Left kidney (tissue), 2 donors: ENCODE data around the gene NSFL1C. TPM values are rescaled to one million over a fixed set of nuclear protein-coding genes. Genes with fewer than 3 reads are reported as not detected.

Source experiments
- DNase-seq: peaks from one replicate; pipeline ENCODE4 v3.0.0-alpha.2; 2013
- polyA plus RNA-seq: library from polyadenylated mRNA; unstranded; fragments of 120-200 nt; gene quantifications from one replicate; pipeline ENCODE4 v1.2.1, GENCODE V29; 2013; ENCODE audit not compliant: insufficient read length

Gene NSFL1C
- polyA plus RNA-seq, 1 donor, result 104 TPM

- peak; percentile 88 for DNase-seq
These were observed 73.7 kb downstream of the NSFL1C start, which contains the start of gene FKBP1A for GRCh38 chr20:1392693-1393506. Gene FKBP1A, minus strand, starts transcription at chr20:1393054. Its CDS starts 56 bp downstream, at chr20:1392998.

- no peak for DNase-seq
These were observed 74.3 kb downstream of the NSFL1C start for GRCh38 chr20:1392443-1392692.

Other genes with a start within 250 kb of the NSFL1C start
- gene RAD21L1, start 240.8 kb downstream of the NSFL1C start, polyA plus RNA-seq, result not detected
- gene SNPH, start 200.6 kb downstream of the NSFL1C start, polyA plus RNA-seq, result 3.3 TPM
- gene SDCBP2, start 137.7 kb downstream of the NSFL1C start, polyA plus RNA-seq, result 1.7 TPM
- gene FKBP1A, start 73.8 kb downstream of the NSFL1C start, polyA plus RNA-seq, result 362 TPM
- 0.88 TPM for gene SIRPB2, start 24.6 kb upstream of the NSFL1C start, polyA plus RNA-seq
- gene SIRPD, start 90.9 kb upstream of the NSFL1C start, polyA plus RNA-seq, result not detected
- 0.30 TPM for gene SIRPB1, start 153.2 kb upstream of the NSFL1C start, polyA plus RNA-seq
- gene SIRPG, start 190.9 kb upstream of the NSFL1C start, polyA plus RNA-seq, result not detected